GM10266 (cell line): ENCODE results near the gene LPIN3.

Source experiments
- DNase-seq: peaks from one replicate; pipeline ENCODE4 v3.0.0; 2012; ENCODE audit errors: extremely low spot score
- TF ChIP-seq, protein P1 (sequence below): IDR thresholded peaks from 2 replicates; pipeline ENCODE4 v1.5.1; 2012; ENCODE audit warnings: mild to moderate bottlenecking, low read depth; ENCODE audit not compliant: control insufficient read depth, insufficient read depth; ENCODE audit errors: missing control alignments

Gene LPIN3

GRCh38 chr20:41387444-41387851 is 46.8 kb downstream of the LPIN3 start:
- TF ChIP-seq, protein P1, sequence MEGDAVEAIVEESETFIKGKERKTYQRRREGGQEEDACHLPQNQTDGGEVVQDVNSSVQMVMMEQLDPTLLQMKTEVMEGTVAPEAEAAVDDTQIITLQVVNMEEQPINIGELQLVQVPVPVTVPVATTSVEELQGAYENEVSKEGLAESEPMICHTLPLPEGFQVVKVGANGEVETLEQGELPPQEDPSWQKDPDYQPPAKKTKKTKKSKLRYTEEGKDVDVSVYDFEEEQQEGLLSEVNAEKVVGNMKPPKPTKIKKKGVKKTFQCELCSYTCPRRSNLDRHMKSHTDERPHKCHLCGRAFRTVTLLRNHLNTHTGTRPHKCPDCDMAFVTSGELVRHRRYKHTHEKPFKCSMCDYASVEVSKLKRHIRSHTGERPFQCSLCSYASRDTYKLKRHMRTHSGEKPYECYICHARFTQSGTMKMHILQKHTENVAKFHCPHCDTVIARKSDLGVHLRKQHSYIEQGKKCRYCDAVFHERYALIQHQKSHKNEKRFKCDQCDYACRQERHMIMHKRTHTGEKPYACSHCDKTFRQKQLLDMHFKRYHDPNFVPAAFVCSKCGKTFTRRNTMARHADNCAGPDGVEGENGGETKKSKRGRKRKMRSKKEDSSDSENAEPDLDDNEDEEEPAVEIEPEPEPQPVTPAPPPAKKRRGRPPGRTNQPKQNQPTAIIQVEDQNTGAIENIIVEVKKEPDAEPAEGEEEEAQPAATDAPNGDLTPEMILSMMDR = no peak
- DNase-seq = no peak

GRCh38 chr20:41390889-41391288 is 50.3 kb downstream of the LPIN3 start:
- DNase-seq = no peak
- TF ChIP-seq, protein P1 = no peak

- TF ChIP-seq, protein P1 = no peak
- no peak for DNase-seq
These were observed 51.0 kb downstream of the LPIN3 start for GRCh38 chr20:41391587-41392001.

DNA sequence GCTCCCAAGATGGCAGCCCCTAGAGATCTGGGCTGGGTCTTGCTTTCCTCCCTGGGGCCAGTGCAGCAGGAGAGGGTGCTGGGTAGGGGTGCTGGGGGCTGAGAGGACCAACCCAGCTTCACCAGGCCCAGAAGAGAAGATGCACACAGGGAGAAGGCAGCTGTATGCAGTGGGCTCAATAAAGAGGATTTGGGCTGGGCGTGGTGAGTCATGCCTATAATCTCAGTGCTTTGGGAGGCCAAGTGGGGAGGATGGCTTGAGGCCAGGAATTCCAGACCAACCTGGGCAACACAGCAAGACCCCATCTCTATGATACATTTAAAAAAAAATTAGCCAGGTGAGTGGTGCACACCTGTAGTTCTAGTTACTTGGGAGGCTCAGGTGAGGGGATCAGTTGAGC is 51.7 kb downstream of the LPIN3 start:
- DNase-seq = no peak
- TF ChIP-seq, protein P1 = no peak

GRCh38 chr20:41392871-41393704 is 52.5 kb downstream of the LPIN3 start:
- TF ChIP-seq, protein P1 = no peak
- DNase-seq = no peak

GRCh38 chr20:41393705-41394066 is 53.1 kb downstream of the LPIN3 start:
- TF ChIP-seq, protein P1 = no peak

GRCh38 chr20:41394081-41394480 is 53.5 kb downstream of the LPIN3 start:
- TF ChIP-seq, protein P1 = no peak
- no peak for DNase-seq

More at GRCh38 chr20:41393705-41394066, 53.1 kb downstream of the LPIN3 start:
- DNase-seq = no peak
